Stimulated activated CD8-positive, alpha-beta memory T cell treated with anti-CD3 and anti-CD28 coated beads, Interleukin-15, amount 100 ng/mL, for 1 hour (primary cell): ENCODE data around the gene RGS10.
A peak's percentile ranks its signal among the peaks of the same experiment; 100 is the strongest.

Experiments
- DNase-seq: peaks from one replicate; pipeline ENCODE4 v3.0.0-alpha.2; 2020; ENCODE audit warnings: low read depth

Gene RGS10

DNA sequence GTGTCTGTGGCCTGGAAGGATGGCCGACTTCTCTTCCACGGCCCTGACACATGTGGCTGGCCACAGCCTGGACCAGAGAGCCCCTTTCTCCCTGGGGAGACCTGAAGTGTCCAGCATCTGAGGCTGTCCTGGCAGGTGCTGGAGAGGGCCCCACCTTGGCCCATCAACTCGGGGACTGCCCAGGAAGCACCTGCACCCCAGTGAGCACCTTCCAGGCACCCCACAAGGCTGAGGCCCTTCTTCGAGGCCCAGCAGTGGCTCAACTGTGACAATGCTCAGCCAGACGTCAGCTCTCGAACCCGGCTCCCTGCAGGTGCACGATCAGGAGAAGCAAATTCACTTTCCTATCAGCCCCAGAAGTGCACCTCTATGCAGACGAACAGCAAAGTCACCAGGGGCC lies 24.3 kb downstream of the RGS10 start:
- DNase-seq = no peak

DNA sequence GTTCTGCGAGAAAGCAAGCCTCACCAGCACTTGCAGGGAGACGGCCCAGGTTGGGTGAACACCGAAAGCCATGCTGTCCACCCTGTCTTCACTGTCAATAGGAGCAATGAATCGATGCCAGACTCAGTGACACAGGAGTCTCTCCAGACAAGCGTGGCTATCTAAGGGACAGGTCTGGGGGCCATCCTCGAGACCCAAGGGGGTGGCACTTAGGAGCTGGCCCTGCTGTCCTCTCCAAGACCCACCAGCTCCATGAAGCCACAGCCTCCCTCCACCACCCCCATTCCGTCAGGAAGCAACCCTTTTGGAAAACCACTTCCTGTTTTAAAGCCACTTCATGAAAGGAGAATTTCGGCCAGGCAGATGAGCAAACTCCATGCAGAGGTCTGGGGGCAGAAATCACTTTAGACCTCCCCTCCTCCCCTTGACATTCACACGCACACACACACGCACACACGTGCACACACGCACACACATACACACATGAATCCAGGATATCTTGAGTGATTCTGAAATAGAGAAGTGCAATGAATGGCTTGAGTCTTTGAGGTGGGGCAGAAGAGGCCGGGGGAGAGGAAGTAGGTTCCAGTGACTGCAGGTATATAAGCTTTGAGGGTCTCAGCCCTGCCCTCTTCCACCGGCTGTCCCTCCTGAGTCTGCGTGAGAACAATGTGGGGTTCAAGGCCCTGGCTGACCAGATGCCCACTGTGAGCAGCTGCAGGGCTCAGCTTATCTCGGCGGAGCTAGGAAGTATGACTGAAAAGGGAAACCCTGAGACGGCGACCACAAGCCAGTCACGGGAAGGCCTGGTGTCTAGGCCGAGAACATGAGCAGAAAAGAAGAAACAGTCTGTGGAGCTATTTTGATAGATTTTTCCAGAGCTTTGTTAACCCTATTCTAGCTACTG lies 25.0 kb downstream of the RGS10 start:
- no peak for DNase-seq

DNA sequence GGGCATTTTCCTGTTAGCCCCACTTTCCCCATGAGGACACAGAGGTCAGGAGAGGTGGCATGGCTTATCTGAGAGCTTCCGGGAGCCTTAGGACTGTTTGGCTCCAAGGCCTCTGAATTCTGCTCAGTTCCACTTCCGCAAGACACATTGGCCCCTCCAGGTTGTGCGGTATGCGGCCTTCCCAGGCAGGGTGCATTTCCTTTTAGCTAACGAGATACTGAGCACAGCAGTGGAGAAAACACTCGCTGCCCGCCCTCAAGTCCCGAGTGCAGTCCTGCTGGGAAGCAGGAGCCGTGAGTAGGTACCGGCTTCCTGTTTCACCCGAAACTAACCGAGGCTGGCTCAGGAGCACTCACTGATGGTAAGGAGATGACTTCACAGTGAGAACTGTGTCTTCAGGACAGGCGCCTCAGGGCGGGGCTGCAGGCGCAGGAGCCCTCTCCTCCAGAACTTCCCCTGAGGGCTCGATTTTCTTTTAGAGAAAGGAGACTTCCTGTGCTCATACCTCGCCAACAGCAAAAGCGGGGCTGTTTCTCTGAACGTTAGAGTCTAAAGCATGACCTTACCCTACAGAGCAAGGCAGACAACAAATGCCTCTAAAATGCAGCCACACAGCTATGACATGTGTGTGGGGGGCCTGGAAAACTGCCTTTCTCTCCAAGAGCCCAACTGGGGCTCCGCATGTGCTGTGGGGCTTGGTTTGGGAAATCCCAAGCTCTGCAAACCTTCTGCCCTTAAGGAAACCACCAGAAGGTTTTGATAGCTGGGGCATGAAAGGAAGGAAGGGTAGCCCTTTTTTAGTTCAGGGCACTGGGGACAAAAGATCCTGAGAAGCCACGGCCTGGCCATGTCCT lies 25.9 kb downstream of the RGS10 start:
- no peak for DNase-seq

DNA sequence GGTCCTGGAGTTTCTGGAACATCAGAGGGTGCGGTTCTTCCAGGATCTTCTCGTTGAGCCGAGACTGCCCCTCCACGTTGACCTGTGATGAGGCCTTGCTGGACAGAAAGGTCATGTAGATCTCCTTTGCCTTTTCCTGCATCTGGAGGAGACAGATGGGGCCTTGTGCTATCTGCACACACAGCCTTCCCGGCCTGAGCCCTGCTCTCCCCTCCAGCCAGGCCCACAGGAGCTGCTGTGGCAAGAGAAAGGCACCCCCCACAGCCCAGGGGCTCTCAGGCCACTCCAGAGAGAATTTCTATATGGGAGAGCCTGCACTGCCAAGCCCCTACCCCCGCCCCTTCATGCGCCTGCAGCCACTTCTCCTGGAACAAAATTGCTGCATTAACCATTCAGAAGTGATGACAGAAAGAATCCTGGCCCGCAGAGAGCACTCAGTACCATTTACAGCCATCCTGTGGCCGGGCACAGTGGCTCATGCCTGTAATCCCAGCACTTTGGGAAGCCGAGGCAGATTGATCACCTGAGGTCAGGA lies 26.9 kb downstream of the RGS10 start:
- no peak for DNase-seq

DNA sequence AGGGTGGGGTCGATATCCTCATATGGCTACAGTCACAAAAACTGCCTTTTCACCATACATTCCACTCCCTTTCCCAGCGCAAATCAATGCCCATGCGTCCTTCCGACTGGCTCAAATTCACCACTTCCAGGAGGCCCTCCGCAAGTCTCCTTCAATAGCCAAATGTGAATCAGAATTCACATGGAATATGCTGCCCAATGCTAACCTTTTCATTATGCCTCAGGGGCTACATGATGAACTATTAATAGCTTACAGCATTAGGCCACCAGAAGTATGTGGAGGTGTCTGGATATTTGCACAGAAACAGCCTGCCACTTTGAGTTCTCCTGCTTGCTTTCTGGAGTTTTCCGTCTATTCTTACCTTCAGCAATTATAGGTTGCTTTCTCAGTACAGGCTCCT lies 27.7 kb downstream of the RGS10 start:
- no peak for DNase-seq

DNA sequence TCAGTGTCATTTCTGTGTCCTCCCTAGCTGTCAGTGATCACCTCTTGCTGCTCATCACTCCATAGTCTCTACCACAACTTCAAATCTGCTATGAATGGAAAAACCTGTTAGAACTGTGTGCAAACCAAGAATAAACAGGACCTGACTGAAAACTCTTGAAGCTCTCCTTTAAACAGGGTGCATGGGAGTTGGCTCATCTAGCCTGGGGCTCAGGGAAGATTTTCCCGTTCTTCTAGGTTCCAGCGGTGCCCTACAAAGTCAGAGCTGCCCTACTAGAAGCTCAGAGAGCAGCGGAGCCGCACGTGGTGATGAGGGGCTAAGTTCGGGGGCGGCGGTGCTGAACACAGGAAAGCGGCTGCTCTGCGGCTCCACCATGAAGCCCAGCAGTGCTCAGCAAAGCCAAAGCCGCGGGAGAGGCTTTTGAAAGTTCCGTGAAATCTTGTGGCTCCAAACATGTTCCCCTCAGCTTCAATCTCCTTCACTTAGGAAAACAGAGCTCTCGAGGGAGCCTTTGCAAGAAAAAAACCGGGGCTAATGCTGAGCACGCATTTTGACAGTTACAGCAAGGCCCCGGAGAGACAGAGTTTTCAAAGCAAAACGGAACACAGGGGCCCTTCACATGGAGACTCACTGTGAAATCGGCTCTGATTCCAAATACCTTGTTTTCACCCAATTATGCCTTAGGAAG lies 30.5 kb downstream of the RGS10 start:
- no peak for DNase-seq

DNA sequence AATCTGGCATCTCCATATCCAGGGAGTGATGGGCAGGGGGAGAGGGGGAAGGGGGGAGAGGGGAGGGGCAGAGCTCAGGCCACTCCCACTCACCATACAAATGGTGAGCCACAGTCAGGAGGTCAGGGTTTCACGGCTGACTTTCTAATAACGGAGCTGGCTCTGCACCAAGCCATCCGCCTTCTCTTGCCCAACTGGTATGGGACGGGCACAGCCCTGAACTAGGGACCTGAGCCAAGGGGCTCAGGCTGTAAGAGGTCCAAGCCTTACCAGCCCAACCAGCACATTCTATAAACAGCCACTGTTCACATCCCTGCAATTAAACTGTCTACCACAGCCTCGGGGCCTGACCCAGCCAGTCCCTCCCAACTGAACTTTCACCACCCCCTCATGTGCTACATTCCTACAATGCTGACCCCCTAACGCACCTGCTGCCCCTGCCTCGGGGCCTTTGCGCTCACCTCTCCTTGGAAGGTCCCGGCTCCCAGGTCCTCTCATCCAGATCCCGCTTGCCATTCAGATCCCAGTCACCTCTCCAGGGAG lies 32.5 kb downstream of the RGS10 start:
- no peak for DNase-seq

DNA sequence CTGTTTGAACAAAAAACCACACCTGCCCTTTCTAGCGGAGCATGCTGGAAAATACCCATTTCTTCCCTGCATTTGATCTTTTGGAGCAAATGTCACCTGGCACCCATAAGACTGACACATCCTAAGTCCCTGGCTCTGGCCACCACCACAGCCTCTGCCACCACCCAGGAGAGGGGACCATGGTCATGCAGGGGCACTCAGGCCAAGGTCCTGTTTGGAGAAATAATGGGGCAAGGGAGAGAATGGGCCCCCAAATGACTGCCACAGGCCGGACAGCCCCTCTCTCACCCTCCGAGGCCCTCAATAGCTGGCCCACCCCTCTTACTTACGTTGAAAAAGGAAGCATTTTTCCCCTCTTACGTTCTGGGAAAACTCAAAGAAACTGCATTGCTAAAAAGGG lies 35.4 kb downstream of the RGS10 start:
- no peak for DNase-seq

DNA sequence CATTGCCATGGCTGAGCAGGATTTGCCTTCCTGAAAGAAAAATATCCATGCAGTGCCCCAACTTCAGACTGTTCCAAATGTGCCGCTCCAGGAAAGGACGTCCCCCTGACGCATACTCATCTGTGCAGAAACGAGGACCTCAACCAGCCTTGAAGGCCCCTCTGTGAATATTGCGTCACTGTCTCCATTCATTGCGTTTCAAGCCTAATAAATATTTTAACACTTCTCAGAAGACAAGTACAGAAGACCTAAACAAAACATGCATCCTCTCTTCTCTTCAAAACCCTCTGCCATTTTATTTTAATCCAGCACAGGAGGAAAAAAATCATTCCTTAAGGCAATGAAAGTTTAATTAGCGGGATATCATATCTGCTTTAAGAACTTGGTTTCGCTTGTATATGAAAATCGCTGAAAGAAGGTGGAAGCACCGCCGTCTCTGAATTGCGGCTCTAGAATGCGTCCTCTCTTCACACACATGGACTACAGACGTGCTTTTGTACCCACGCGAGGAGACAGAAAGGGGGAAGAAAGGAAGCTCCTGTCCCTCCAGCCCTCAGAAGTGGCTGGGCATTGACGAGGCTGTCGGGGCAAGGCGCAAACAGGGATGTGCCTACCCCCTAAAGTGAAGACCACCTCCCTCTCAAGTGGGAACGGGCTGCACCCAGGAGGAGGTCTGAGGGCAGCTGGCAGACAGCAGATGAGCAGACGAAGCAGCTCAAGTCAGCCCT lies 36.8 kb downstream of the RGS10 start:
- no peak for DNase-seq

DNA sequence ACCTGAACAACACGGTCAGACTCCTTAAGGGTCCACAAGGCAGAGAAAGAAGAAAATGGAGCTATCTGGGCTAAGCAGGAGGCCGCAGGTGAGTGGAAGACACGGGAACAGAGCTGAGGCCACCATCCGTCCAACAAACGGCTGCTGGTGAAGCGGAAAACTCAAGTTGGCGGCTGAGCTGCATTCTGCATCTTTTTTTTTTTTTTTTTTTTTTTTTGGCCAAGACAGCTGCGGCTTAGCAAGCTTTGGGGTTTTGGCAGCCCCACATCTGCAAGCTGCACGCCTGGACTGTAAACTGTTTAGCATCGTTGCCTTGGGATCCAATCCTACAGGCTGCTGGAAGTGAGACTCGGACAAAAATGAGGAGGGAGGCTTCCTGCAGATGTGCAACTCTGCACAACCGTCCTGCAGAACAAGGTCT lies 37.4 kb downstream of the RGS10 start:
- DNase-seq = no peak

DNA sequence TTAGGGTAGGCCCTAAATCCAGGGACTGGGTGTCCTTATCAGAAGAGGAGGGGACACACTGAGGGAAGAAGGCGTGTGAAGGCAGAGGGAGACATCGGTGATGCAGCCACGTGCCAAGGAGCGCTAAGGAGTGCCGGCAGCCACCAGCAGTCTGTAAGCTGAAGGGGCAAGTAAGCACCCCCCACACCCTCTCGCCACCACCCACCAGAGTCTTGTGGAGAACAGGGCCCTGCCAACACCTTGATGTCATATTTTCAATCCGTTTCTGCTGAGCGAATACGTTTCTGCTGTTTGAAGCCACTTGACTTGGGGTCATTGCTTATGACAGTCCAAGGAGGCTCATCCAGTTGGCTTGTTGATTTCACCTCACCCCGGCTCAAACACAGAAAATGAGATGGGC lies 37.9 kb downstream of the RGS10 start:
- DNase-seq = no peak

DNA sequence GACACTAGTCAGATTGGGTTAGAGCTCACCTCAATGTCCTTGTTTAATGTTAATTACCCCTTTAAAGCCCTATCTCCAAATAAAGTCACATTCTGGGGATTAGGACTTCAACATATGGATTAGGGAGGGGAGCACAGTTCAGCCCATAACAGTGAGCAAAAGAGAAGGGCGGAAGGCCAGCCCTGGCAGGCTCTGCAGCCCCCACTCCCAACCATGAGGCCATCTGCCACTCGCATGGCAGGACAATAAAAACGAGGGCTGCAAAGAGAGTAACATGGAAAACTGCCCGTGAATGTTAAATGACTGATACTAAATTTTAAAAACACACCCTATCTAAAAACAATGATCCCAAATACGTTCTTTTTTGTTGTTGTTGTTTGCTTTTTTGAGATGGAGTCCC lies 38.7 kb downstream of the RGS10 start:
- DNase-seq = no peak

DNA sequence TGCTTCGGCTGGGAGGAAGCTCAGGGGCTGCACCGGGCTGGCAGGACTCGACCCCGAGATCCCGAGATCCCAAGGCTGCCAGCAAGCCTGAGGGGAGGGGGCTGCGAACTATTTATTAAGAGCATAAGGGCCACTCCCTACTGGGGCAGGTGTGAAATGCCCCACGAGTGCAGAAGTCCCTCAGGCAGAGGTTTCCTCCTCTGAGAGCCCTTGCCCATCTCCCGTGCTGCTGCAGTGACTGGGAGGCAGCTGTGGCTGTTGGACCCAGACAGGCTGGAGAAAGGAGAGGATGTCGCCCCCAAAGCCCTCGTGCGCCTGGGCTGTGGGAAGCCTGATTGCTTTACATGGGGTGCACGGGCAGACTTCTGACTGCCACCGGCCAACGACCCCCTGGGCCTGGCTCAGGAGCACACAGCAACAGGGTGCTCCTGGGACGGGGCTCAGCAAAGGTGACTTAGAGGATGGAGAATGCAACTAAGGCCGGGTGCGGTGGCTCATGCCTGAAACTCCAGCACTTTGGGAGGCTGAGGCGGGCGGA lies 39.8 kb downstream of the RGS10 start:
- no peak for DNase-seq

DNA sequence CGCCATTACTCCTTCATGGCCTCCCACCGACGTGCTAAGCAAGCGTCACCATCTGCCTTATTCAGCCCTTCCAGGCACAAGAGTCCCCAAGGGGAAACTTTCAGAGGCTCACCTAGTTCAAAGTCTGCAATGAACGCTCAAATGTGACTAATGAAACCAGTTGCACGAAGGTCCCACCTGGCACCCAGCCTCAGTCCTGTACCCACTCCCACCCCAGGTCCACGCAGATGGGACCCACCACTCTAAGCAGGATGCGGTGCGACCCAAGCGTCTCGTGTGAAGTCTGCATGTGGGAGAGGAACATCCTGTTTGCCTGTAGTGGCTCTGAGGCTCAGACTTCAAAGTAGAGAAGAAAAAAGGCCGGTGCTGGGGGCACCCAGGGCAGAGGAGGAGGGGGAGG lies 40.3 kb downstream of the RGS10 start:
- peak; percentile 46 for DNase-seq

DNA sequence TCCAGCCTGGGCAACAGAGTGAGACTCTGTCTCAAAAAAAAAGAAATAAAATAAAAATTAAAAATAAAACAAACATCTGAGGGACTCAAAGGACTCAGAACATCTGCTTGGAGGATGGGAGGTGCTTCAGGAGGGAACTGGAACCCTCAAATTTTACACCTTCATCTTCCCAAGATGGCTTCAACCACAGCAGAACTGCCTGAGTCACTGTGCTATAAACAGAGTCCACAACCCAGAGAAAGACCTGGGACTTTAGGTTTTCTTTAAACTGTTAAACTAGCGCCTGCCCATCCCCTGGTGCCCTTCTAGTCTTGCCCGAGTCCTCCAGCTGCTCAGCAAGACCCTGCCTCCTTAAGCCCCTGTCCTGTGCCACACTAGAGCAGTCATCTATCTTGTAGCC lies 40.8 kb downstream of the RGS10 start:
- DNase-seq = no peak

DNA sequence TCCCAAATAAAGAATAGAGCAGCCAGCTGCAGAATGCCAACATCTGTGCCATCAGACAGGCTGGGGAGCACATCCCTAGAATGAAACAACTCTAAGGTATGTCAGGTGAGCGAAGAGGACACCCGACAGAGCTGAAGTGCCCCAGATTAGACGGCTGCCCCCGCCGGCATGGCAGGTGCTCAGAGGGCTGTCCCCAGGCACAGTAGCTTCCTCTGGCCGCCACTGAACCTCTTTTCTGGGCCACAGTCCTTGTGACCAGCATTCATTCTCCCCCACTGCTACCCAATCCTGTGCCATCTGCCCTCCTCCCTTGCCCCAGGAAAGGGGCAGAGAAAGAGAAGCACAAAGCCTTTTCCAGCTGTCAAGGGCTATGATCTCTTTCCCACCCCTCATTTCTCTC lies 41.7 kb downstream of the RGS10 start:
- no peak for DNase-seq

DNA sequence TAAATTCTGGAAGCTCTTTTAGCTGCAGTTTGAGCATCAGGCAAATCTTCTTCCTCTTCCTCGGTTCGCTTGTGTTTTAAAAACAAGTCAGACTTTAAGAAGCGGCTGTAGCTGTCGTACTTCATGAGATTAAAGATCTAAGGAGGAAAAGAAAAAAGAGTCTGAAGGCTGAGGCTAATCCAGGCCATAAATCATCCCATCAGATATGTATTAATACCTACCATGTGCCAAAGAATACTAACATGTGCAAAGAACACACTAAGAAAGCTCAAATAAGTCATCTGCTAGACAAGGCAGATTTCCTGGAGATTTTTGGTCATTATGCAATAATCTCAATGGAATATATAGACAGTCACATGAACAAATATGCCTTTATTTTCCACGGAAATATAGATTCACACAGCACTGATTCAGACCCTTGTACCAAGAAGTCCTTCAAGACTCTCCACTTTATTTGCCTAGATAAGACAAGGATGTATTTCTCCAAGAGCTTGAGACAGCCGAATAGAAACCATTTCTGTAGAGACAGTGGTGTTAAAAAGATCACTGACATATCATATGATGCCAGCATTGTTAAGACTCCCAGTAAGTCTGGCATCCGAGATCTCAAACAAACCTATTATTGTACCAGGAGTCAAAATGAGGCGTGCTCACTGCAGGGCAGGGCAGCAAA lies 42.3 kb downstream of the RGS10 start:
- no peak for DNase-seq

DNA sequence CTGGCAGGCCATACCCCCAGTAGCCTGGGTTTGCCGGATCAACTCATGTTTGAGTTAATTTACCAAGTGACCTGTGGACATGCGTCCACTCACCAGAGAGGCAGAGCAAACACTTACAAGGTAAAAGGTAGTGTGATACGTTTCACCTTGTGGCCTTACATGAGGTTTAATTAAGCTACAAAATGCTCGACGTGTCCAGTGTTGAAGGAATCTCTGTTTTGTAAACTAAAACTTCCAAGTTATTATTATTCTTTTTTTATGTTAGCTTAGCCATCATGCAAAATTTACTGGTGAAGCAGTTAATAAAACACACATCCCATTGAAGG lies 42.9 kb downstream of the RGS10 start:
- no peak for DNase-seq

DNA sequence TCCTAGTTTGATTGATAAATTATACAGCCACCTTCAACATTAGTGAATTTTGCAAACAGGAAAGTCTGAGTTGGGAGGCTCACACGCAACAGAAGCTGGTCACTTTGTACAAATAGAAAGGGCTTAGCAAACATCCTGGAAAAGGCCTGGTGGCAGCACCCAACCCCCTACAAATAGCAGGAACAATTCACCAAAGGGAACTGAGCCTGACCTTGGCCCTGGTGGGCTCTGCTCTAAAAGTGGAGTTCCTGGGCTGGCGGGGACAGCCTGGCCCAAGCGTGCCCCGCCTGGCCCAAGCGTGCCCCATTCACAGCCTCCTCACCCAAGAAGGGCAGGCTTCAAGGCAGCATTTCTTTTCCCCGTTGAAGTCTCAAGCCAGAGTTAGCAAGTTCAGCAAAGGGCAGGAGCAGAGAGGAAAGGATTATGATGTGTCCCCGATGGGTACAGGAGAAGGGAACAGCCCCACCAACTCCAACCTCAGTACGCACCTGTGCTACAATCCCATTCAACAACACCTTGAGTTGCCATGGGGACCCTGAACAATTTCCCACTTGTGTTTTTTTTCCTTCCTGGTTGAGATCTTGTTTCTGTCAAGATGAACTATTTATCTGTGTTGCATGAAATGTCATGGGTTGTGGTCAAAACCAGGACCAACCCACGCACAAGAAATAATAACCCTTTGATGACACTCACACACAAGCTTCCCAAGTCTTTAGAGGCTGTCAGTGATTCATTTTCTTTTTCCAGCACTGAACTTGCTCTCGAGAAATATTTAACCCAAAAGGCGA lies 43.4 kb downstream of the RGS10 start:
- DNase-seq = no peak

DNA sequence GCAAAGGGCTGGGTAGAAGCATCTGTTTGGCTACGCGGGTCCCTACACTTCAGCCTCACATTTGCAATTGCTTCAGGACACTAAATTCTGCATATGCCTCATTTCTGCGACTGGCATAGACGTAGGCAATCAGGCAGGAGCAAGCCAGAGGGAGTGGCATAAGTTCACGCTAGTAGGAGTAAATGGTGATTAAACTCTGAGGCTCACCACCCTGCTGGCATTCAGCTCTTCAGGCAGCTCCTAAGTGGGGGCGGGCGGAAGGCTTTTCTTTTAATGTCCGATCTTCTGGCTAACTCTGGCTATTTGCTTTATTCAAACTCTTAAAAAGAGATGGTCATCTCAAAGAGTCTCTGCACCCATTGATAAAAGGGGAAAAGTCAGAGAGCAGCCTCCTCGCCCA lies 45.3 kb downstream of the RGS10 start:
- no peak for DNase-seq
